ENCODE measurements around the gene PRELID3B. TPM values are rescaled to one million over a fixed set of nuclear protein-coding genes. Genes with fewer than 3 reads are reported as not detected.

PRELID3B gene
- polyA plus RNA-seq, 2 donors: 25.0 to 38.1 TPM

DNA sequence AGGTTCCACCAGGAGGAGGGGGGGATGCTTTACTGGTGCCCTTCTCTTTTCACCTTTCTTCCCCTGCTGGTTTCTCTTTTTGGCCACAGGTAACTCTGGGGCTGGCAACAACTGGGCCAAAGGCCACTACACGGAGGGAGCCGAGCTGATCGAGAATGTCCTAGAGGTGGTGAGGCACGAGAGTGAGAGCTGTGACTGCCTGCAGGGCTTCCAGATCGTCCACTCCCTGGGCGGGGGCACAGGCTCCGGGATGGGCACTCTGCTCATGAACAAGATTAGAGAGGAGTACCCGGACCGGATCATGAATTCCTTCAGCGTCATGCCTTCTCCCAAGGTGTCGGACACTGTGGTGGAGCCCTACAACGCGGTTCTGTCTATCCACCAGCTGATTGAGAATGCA, 19.0 kb downstream of the PRELID3B start:
- peaks cover 13 to 19% of the 10 kb centered on the region in 2 donors for H3K36me3 ChIP-seq (ENCODE audit: control insufficient read depth in 2 of 2, insufficient read depth in 2 of 2, low read length in 1 of 2)
- no peaks in the 10 kb centered on the region for H3K27me3 ChIP-seq (ENCODE audit: control insufficient read depth in 1 of 2, insufficient read depth in 2 of 2, low read length in 2 of 2)
- WGBS, 2 donors: 94% methylated on average over 13 of the region's 13 CpGs

DNA sequence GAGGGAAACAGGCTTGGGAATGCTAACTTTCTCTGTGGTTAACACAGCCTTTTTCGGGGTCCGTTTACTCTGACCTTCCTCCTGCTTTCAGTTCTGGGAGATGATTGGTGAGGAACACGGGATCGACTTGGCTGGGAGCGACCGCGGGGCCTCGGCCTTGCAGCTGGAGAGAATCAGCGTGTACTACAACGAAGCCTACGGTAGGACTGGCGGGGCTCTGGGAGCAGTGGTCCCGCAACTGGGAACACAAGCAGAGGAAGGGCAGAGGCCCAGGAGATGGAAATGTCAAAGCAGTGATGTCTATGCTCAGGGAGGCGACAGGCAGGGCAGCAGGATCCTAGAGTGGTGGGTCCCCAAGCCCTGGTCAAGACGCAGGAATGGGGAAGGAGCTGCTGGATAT, 19.8 kb downstream of the PRELID3B start:
- H3K9me3 ChIP-seq (ENCODE audit: control insufficient read depth in 2 of 2, insufficient read depth in 1 of 2, low read depth in 1 of 2, low read length in 1 of 2): no peaks in the 10 kb centered on the region
- WGBS, 2 donors: 93 to 95% methylated on average over 15 of the region's 15 CpGs
- H3K4me3 ChIP-seq (ENCODE audit: low read depth in 1 of 2, low read length in 2 of 2): no peak overlapping the region
- H3K4me1 ChIP-seq (ENCODE audit: control insufficient read depth in 2 of 2, insufficient read depth in 2 of 2, low read length in 1 of 2): peaks cover 0 to 2% of the 10 kb centered on the region in 2 donors
- H3K27ac ChIP-seq (ENCODE audit: low read depth in 2 of 2, low read length in 1 of 2): no peak overlapping the region
- H3K36me3 ChIP-seq (ENCODE audit: control insufficient read depth in 2 of 2, insufficient read depth in 2 of 2, low read length in 1 of 2): peaks cover 13 to 19% of the 10 kb centered on the region in 2 donors
- no peaks in the 10 kb centered on the region for H3K27me3 ChIP-seq (ENCODE audit: control insufficient read depth in 1 of 2, insufficient read depth in 2 of 2, low read length in 2 of 2)

More for the DNA sequence above, 19.0 kb downstream of the PRELID3B start:
- no peaks in the 10 kb centered on the region for H3K9me3 ChIP-seq (ENCODE audit: control insufficient read depth in 2 of 2, insufficient read depth in 1 of 2, low read depth in 1 of 2, low read length in 1 of 2)
- no peak overlapping the region for H3K27ac ChIP-seq (ENCODE audit: low read depth in 2 of 2, low read length in 1 of 2)
- peaks cover 0 to 2% of the 10 kb centered on the region in 2 donors for H3K4me1 ChIP-seq (ENCODE audit: control insufficient read depth in 2 of 2, insufficient read depth in 2 of 2, low read length in 1 of 2)
- H3K4me3 ChIP-seq (ENCODE audit: low read depth in 1 of 2, low read length in 2 of 2): no peak overlapping the region

DNA sequence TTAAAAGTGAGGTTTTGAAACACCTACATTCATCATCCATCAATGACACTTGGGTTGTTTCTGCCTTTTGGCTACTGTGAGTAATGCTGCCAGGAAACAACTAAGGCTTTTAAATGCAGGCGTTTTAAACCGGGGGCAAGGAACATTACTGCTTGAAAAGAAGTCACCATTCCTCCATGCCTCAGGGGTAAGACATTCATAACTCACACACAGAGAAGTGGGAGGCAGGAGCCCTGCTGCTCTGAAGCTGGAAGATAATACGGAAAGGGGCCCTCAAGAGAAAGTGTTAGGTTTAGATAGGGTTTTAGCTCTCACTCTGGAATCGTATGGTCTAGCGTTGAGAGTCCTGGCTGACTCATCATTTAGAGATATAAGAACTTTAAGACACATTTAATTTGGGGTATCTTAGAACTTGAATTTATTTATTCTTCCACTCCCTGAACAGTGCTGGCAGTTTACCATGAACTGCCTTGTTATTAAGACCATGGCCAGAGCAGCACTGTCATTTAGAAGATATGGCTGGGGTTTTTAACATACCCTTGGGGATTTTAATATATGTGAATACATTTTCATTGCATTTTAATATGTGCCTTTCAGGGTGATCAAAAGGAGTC, 21.5 kb downstream of the PRELID3B start:
- WGBS, 2 donors: 41 to 52% methylated on average over 5 of the region's 5 CpGs

DNA sequence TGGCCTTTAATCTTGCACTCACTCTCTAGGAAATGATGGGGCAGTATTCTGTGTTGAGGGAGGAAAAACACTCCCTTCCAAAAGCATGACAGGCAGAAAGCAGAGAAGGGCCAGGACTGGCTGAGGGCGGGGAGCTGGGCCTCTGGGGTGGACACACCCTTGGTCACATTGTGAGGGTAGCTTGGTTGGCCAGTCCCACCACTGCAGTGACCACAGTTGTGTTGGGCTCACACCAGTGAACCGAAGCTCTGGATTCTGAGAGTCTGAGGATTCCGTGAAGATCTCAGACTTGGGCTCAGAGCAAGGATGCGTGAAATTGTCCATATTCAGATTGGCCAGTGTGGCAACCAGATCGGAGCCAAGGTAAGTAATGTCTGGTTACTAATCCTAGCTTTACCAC, 23.4 kb downstream of the PRELID3B start, which contains the start of gene TUBB1:
TUBB1 (plus strand) TSS at position 213 of the 400 bp plus-strand sequence; CDS start at position 307, 94 bp downstream.
- Histone ChIP-seq H3K27me3 (ENCODE audit: control insufficient read depth in 1 of 2, insufficient read depth in 2 of 2, low read length in 2 of 2) (no peaks in the 10 kb centered on the region), H3K4me1 (ENCODE audit: control insufficient read depth in 2 of 2, insufficient read depth in 2 of 2, low read length in 1 of 2) (peaks cover 0 to 2% of the 10 kb centered on the region in 2 donors), H3K4me3 (ENCODE audit: low read depth in 1 of 2, low read length in 2 of 2) (no peak within 1 kb of the TSS), H3K9me3 (ENCODE audit: control insufficient read depth in 2 of 2, insufficient read depth in 1 of 2, low read depth in 1 of 2, low read length in 1 of 2) (no peaks in the 10 kb centered on the region), H3K36me3 (ENCODE audit: control insufficient read depth in 2 of 2, insufficient read depth in 2 of 2, low read length in 1 of 2) (peaks cover 4 to 8% of the 10 kb centered on the region in 2 donors), H3K27ac (ENCODE audit: low read depth in 2 of 2, low read length in 1 of 2) (no peak within 1 kb of the TSS)
- WGBS, 2 donors: 96 to 97% methylated on average over 5 of the region's 5 CpGs

More for the DNA sequence above, 21.5 kb downstream of the PRELID3B start:
- no peak overlapping the region for H3K27ac ChIP-seq (ENCODE audit: low read depth in 2 of 2, low read length in 1 of 2)
- H3K27me3 ChIP-seq (ENCODE audit: control insufficient read depth in 1 of 2, insufficient read depth in 2 of 2, low read length in 2 of 2): no peaks in the 10 kb centered on the region
- no peaks in the 10 kb centered on the region for H3K9me3 ChIP-seq (ENCODE audit: control insufficient read depth in 2 of 2, insufficient read depth in 1 of 2, low read depth in 1 of 2, low read length in 1 of 2)
- H3K4me3 ChIP-seq (ENCODE audit: low read depth in 1 of 2, low read length in 2 of 2): no peak overlapping the region
- peaks cover 13 to 14% of the 10 kb centered on the region in 2 donors for H3K36me3 ChIP-seq (ENCODE audit: control insufficient read depth in 2 of 2, insufficient read depth in 2 of 2, low read length in 1 of 2)
- peaks cover 2% of the 10 kb centered on the region in 2 donors for H3K4me1 ChIP-seq (ENCODE audit: control insufficient read depth in 2 of 2, insufficient read depth in 2 of 2, low read length in 1 of 2)

DNA sequence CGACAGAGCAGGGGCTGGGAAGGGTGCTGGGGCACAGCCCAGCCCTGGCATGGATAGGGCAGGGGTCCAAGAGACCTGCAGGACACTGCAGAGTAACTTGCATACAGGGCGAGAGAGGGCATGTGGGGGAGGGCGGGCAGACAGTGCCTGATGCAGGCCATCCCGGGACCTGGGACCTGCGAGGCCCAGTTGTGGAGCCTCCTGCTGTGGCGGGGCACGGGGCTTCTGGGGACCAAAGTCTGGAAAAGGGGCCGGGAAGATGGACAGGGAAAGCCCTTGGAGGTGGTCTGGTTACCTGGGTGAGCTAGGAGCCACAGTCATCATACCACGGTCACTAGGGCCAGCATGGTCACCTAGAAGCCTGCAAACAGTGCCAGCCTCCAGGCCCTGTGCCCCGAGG, 23.8 kb downstream of the PRELID3B start:
- Histone ChIP-seq H3K27ac (ENCODE audit: low read depth in 2 of 2, low read length in 1 of 2) (no peak overlapping the region), H3K4me3 (ENCODE audit: low read depth in 1 of 2, low read length in 2 of 2) (no peak overlapping the region), H3K9me3 (ENCODE audit: control insufficient read depth in 2 of 2, insufficient read depth in 1 of 2, low read depth in 1 of 2, low read length in 1 of 2) (no peaks in the 10 kb centered on the region), H3K27me3 (ENCODE audit: control insufficient read depth in 1 of 2, insufficient read depth in 2 of 2, low read length in 2 of 2) (no peaks in the 10 kb centered on the region), H3K4me1 (ENCODE audit: control insufficient read depth in 2 of 2, insufficient read depth in 2 of 2, low read length in 1 of 2) (peaks cover 0 to 4% of the 10 kb centered on the region in 2 donors), H3K36me3 (ENCODE audit: control insufficient read depth in 2 of 2, insufficient read depth in 2 of 2, low read length in 1 of 2) (peaks cover under 1 to 5% of the 10 kb centered on the region in 2 donors)
- 94 to 96% methylated on average over 10 of the region's 10 CpGs for WGBS, 2 donors

DNA sequence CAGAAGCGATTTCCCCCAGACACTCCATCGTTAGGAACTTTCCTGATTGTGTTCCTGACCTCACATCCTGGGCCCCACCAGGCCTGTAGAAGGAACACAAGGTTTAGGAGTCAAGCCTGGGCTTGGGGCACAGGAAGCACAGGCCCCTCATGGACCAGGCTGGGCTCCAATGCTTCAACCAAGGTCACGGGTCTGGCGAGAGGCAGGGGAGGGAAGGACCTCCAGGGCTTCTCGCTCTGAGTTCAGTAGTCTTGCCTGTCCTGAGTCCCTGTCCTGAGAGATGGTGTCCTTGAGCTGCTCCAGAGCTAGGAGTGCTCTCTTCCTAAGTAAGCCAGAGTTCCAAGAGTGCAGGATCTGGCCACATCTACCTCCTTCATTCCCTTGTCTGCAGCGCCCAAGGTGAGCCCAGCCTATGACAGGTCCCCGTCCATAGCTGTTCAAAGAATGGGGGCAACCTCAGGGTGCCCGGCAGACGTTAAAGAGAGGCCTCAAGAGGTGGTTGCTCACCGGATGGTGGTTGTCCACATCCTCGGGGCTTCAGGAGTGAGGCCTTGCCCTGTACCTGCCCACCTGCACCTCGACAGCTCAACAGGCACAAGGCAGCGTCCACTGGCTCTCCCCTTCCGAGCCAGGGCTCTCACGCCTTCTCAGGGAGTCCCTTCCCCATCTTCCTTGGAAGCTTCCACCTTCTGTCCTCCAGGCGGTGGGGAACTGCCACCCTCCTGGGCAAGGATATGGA, 24.9 kb downstream of the PRELID3B start:
- H3K9me3 ChIP-seq (ENCODE audit: control insufficient read depth in 2 of 2, insufficient read depth in 1 of 2, low read depth in 1 of 2, low read length in 1 of 2): no peaks in the 10 kb centered on the region
- no peak overlapping the region for H3K27ac ChIP-seq (ENCODE audit: low read depth in 2 of 2, low read length in 1 of 2)
- WGBS, 2 donors: 89 to 92% methylated on average over 16 of the region's 16 CpGs
- H3K27me3 ChIP-seq (ENCODE audit: control insufficient read depth in 1 of 2, insufficient read depth in 2 of 2, low read length in 2 of 2): no peaks in the 10 kb centered on the region
- peaks cover 0 to 4% of the 10 kb centered on the region in 2 donors for H3K4me1 ChIP-seq (ENCODE audit: control insufficient read depth in 2 of 2, insufficient read depth in 2 of 2, low read length in 1 of 2)
- H3K36me3 ChIP-seq (ENCODE audit: control insufficient read depth in 2 of 2, insufficient read depth in 2 of 2, low read length in 1 of 2): peaks cover 0 to under 1% of the 10 kb centered on the region in 2 donors
- H3K4me3 ChIP-seq (ENCODE audit: low read depth in 1 of 2, low read length in 2 of 2): no peak overlapping the region

DNA sequence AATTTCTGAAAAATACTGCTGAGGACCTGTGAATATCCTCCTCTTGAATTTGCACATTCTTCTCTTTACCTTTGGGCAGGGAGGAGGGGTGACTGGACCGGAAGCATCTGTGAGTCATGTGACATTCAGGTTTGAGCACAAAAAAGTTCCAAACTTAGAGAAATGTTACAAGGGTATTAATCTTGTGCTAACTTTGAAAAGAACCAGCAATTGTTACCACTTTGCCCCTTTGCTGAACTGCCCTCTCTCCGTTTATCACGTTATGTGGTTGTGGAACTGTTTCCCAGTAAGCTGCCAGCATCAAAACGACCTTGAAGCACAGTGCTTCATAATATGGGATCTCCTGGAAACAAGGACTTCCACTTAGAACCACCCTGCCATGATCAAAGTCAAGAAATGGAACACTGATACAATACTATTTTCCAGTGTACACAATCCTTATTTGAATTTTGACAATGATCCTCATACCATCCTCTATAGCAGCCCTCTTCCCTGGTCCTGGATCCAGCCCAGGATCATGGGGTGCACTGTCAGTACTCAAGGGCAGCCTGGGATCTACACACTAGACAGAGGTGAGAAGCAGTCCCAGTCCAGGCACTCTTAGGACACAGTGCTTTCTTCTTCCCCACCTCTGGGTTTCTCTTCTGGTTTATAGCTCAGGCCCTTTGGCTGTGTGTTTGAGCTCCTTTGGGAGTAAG, 25.6 kb downstream of the PRELID3B start:
- no peaks in the 10 kb centered on the region for H3K9me3 ChIP-seq (ENCODE audit: control insufficient read depth in 2 of 2, insufficient read depth in 1 of 2, low read depth in 1 of 2, low read length in 1 of 2)
- H3K4me1 ChIP-seq (ENCODE audit: control insufficient read depth in 2 of 2, insufficient read depth in 2 of 2, low read length in 1 of 2): peaks cover 0 to 4% of the 10 kb centered on the region in 2 donors
- H3K27ac ChIP-seq (ENCODE audit: low read depth in 2 of 2, low read length in 1 of 2): no peak overlapping the region
- no peaks in the 10 kb centered on the region for H3K27me3 ChIP-seq (ENCODE audit: control insufficient read depth in 1 of 2, insufficient read depth in 2 of 2, low read length in 2 of 2)
- 50 to 54% methylated on average over 4 of the region's 4 CpGs for WGBS, 2 donors
- H3K4me3 ChIP-seq (ENCODE audit: low read depth in 1 of 2, low read length in 2 of 2): no peak overlapping the region
- no peaks in the 10 kb centered on the region for H3K36me3 ChIP-seq (ENCODE audit: control insufficient read depth in 2 of 2, insufficient read depth in 2 of 2, low read length in 1 of 2)

DNA sequence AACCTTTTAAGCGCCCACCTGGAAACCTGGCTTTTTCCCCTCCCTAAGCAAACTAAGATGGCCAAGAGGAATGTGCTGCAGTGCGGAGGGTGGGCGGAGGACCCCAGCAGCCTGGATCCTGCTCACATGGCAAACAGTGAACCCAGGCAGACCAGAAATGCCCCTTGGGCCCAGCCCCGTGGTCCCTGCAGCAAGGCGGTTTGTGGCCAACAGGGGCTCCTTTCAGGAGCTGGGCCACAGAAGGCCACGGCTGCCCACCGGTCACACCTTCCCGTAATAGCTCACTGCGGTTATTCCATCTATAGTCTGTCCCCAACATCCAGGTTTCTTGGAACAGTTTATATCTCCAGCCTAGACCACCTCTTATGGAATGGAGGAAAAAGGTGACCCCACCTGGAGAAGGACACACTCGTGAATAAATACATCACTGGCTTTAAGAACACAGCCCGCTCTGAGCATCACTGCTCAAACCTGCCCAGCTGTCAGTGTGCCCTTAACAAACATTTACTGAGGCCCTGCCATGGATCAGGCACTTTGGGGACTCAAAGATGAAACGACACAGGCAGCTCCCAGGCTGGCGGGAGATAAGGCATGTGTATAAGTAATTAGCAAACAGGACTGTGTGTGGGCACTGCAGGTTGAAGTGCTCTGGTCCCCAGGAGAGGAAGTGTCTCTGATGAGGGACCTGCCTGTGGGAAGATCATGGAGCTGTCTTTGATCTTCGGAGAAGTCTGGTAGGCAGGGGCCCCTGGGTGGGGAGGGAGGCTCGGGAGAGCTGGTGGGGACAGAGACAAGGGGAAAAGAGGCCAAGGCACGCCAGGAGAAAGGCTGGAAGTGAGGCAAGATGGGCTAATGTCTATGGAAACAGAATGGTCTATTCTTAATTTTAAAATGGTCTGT, 26.5 kb downstream of the PRELID3B start:
- H3K27me3 ChIP-seq (ENCODE audit: control insufficient read depth in 1 of 2, insufficient read depth in 2 of 2, low read length in 2 of 2): no peaks in the 10 kb centered on the region
- no peak overlapping the region for H3K4me3 ChIP-seq (ENCODE audit: low read depth in 1 of 2, low read length in 2 of 2)
- no peak overlapping the region for H3K27ac ChIP-seq (ENCODE audit: low read depth in 2 of 2, low read length in 1 of 2)
- WGBS, 2 donors: 80 to 85% methylated on average over 15 to 16 of the region's 16 CpGs
- no peaks in the 10 kb centered on the region for H3K9me3 ChIP-seq (ENCODE audit: control insufficient read depth in 2 of 2, insufficient read depth in 1 of 2, low read depth in 1 of 2, low read length in 1 of 2)
- no peaks in the 10 kb centered on the region for H3K36me3 ChIP-seq (ENCODE audit: control insufficient read depth in 2 of 2, insufficient read depth in 2 of 2, low read length in 1 of 2)
- H3K4me1 ChIP-seq (ENCODE audit: control insufficient read depth in 2 of 2, insufficient read depth in 2 of 2, low read length in 1 of 2): peaks cover 0 to 6% of the 10 kb centered on the region in 2 donors

DNA sequence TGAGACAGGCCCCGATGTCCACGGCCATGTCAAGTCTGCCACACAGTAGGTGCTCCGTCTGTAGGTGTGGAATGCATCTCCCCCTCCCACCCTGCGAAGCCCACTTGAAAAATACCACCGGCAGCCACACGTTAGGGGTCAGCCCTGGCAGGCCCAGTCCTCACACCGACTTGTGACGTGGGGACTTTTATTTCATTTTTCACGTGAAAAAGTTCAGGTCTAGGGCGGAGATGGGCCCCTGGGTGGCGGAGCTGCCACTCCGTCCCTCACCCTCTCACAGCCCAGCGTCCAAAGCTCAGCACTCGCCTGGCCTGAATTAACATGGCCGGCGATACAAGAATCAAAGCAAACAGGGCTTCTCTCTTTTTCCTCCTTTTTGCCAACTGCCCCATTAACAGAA, 27.2 kb downstream of the PRELID3B start:
- no peaks in the 10 kb centered on the region for H3K27me3 ChIP-seq (ENCODE audit: control insufficient read depth in 1 of 2, insufficient read depth in 2 of 2, low read length in 2 of 2)
- H3K9me3 ChIP-seq (ENCODE audit: control insufficient read depth in 2 of 2, insufficient read depth in 1 of 2, low read depth in 1 of 2, low read length in 1 of 2): no peaks in the 10 kb centered on the region
- whole genome bisulfite sequencing, 2 donors: 89 to 90% methylated on average over 16 of the region's 16 CpGs
- no peak overlapping the region for H3K27ac ChIP-seq (ENCODE audit: low read depth in 2 of 2, low read length in 1 of 2)
- H3K4me3 ChIP-seq (ENCODE audit: low read depth in 1 of 2, low read length in 2 of 2): no peak overlapping the region
- H3K4me1 ChIP-seq (ENCODE audit: control insufficient read depth in 2 of 2, insufficient read depth in 2 of 2, low read length in 1 of 2): peaks cover 0 to 8% of the 10 kb centered on the region in 2 donors
- no peaks in the 10 kb centered on the region for H3K36me3 ChIP-seq (ENCODE audit: control insufficient read depth in 2 of 2, insufficient read depth in 2 of 2, low read length in 1 of 2)

Measured in esophagus (tissue), 2 donors.